Liver (tissue), 9 donors: ENCODE data around the gene FLVCR2. TPM values are rescaled to one million over a fixed set of nuclear protein-coding genes. Genes with fewer than 3 reads are reported as not detected.

Source experiments
- DNase-seq: peaks from one replicate; pipeline ENCODE4 v3.0.0-alpha.2; 2017; ENCODE audit warnings: low spot score
- H3K27ac ChIP-seq, 2 donors: one replicate each; pipeline ENCODE4 v1.7.0; 2013; ENCODE audit warnings: inconsistent platforms in 2 of 2, low read length in 2 of 2, control low read depth in 1 of 2, low read depth in 1 of 2, mild to moderate bottlenecking in 1 of 2
- H3K27me3 ChIP-seq, 4 donors: one replicate each; pipeline versions ENCODE4 v1.6.1 to v1.7.0; 2013; ENCODE audit warnings: low read length in 3 of 4, inconsistent platforms in 1 of 4, mild to moderate bottlenecking in 1 of 4, moderate library complexity in 1 of 4; ENCODE audit not compliant: control insufficient read depth in 4 of 4, insufficient read depth in 4 of 4
- H3K36me3 ChIP-seq, 4 donors: one replicate each; pipeline versions ENCODE4 v1.6.1 to v1.7.0; 2013; ENCODE audit warnings: low read length in 3 of 4, mild to moderate bottlenecking in 3 of 4, low read depth in 1 of 4, moderate library complexity in 1 of 4; ENCODE audit not compliant: control insufficient read depth in 4 of 4, insufficient read depth in 3 of 4
- H3K4me1 ChIP-seq, 4 donors: one replicate each; pipeline versions ENCODE4 v1.6.1 to v1.7.0; 2013; ENCODE audit warnings: low read length in 3 of 4, mild to moderate bottlenecking in 3 of 4, moderate library complexity in 1 of 4; ENCODE audit not compliant: control insufficient read depth in 4 of 4, insufficient read depth in 4 of 4
- H3K4me3 ChIP-seq, 3 donors: one replicate each; pipeline versions ENCODE4 v1.6.1 to v1.7.0; 2013; ENCODE audit warnings: low read length in 3 of 3, control low read depth in 1 of 3, low read depth in 1 of 3, mild to moderate bottlenecking in 1 of 3
- H3K9ac ChIP-seq, 2 donors: one replicate each; pipeline ENCODE4 v1.7.0; 2013; ENCODE audit warnings: low read length in 2 of 2, mild to moderate bottlenecking in 2 of 2, moderate library complexity in 2 of 2, control low read depth in 1 of 2, low read depth in 1 of 2
- H3K9me3 ChIP-seq, 4 donors: one replicate each; pipeline versions ENCODE4 v1.6.1 to v1.7.0; 2013; ENCODE audit warnings: low read length in 3 of 4; ENCODE audit not compliant: control insufficient read depth in 4 of 4
- ATF3 ChIP-seq: IDR thresholded peaks from 2 replicates; pipeline ENCODE4 v1.6.1; 2016; ENCODE audit warnings: antibody characterized with exemption
- CTCF ChIP-seq: fragments of 150-350 bp; IDR thresholded peaks from 2 replicates; pipeline ENCODE4 v1.5.1; 2017; ENCODE audit warnings: improper control_type of control experiment, low read depth, low read length; ENCODE audit not compliant: missing input control
- EGR1 ChIP-seq, 2 donors: IDR thresholded peaks; 2 replicates each; pipeline ENCODE4 v1.6.1; 2016 to 2018; ENCODE audit warnings: antibody characterized with exemption in 2 of 2, low read depth in 2 of 2
- FOXA1 ChIP-seq: IDR thresholded peaks from 2 replicates; pipeline ENCODE4 v1.6.1; 2016; ENCODE audit warnings: antibody characterized with exemption
- FOXA2 ChIP-seq: IDR thresholded peaks from 2 replicates; pipeline ENCODE4 v1.6.1; 2016; ENCODE audit warnings: antibody characterized with exemption
- GABPA ChIP-seq, 2 donors: IDR thresholded peaks in 1 of 2; conservative IDR thresholded peaks in 1 of 2; 2 replicates each; pipeline ENCODE4 v1.6.1; 2016; ENCODE audit warnings: antibody characterized with exemption in 2 of 2, mild to moderate bottlenecking in 1 of 2, moderate library complexity in 1 of 2
- HNF4A ChIP-seq, 2 donors: conservative IDR thresholded peaks; 2 replicates each; pipeline ENCODE4 v1.6.1; 2016; ENCODE audit warnings: antibody characterized with exemption in 2 of 2, mild to moderate bottlenecking in 2 of 2
- HNF4G ChIP-seq: IDR thresholded peaks from 2 replicates; pipeline ENCODE4 v1.6.1; 2016; ENCODE audit warnings: antibody characterized with exemption
- JUND ChIP-seq, 2 donors: IDR thresholded peaks; 2 replicates each; pipeline ENCODE4 v1.6.1; 2016; ENCODE audit warnings: antibody characterized with exemption in 2 of 2
- MAX ChIP-seq: IDR thresholded peaks from 2 replicates; pipeline ENCODE4 v1.6.1; 2016; ENCODE audit warnings: antibody characterized with exemption
- NR2F2 ChIP-seq: IDR thresholded peaks from 2 replicates; pipeline ENCODE4 v1.6.1; 2016; ENCODE audit warnings: antibody characterized with exemption
- RAD21 ChIP-seq, 2 donors: IDR thresholded peaks; 2 replicates each; pipeline ENCODE4 v1.6.1; 2016; ENCODE audit warnings: antibody characterized with exemption in 2 of 2, mild to moderate bottlenecking in 2 of 2
- REST ChIP-seq: IDR thresholded peaks from 2 replicates; pipeline ENCODE4 v1.6.1; 2016; ENCODE audit warnings: antibody characterized with exemption, mild to moderate bottlenecking
- RXRA ChIP-seq, 2 donors: IDR thresholded peaks; 2 replicates each; pipeline ENCODE4 v1.6.1; 2017 to 2018; ENCODE audit warnings: antibody characterized with exemption in 2 of 2, mild to moderate bottlenecking in 1 of 2
- SP1 ChIP-seq: IDR thresholded peaks from 2 replicates; pipeline ENCODE4 v1.6.1; 2018; ENCODE audit warnings: antibody characterized with exemption, mild to moderate bottlenecking
- TAF1 ChIP-seq: conservative IDR thresholded peaks from 2 replicates; pipeline ENCODE4 v1.6.1; 2016; ENCODE audit warnings: antibody characterized with exemption, mild to moderate bottlenecking
- YY1 ChIP-seq: IDR thresholded peaks from 2 replicates; pipeline ENCODE4 v1.6.1; 2016; ENCODE audit warnings: antibody characterized with exemption, mild to moderate bottlenecking
- ZBTB33 ChIP-seq: IDR thresholded peaks from 2 replicates; pipeline ENCODE4 v1.6.1; 2016; ENCODE audit warnings: antibody characterized with exemption
- WGBS: extraction: QIAGEN DNeasy Blood & Tissue Kit; methylation state at CpG from one replicate; pipeline ENCODE4 v1.1.7; 2013; 5-methylcytosine and 5-hydroxymethylcytosine counted together
- polyA plus RNA-seq, 2 donors: library from polyadenylated mRNA; stranded (reverse) in 1 of 2; unstranded in 1 of 2; fragments of 200-250 nt in 1 of 2; fragments of >200 nt in 1 of 2; fragmentation: Nextera tagmentation in 1 of 2; extraction: Ambion mirVana in 1 of 2; gene quantifications; one replicate each; pipeline versions ENCODE4 v1.2.1 to v1.2.3, GENCODE V29; 2013 to 2015
- total RNA-seq, 2 donors: library from RNA; depleted of rRNA; stranded (reverse); fragments of >200 nt; gene quantifications; one replicate each; pipeline ENCODE4 v1.2.3, GENCODE V29; 2014
- donor health status: healthy.
- donor health status: healthy.
- donor health status: healthy.
- donor health status: healthy.
- donor health status: healthy.

Gene FLVCR2
- total and polyA plus RNA-seq, 4 donors: 8.7 to 13.1 (median 11.3) TPM

GRCh38 chr14:75648066-75648838 is 69.8 kb downstream of the FLVCR2 start:
- Histone ChIP-seq H3K9ac (no peak overlapping the region), H3K36me3 (peaks cover 1 to 14% (median 9%) of the 10 kb centered on the region in 4 donors), H3K4me1 (peaks cover 16 to 61% (median 46%) of the 10 kb centered on the region in 4 donors), H3K9me3 (no peaks in the 10 kb centered on the region), H3K4me3 (no peak overlapping the region), H3K27ac (peak overlapping the region; percentile 79 to 82), H3K27me3 (no peaks in the 10 kb centered on the region)
- 36% methylated on average over 9 of the region's 9 CpGs for whole genome bisulfite sequencing
- DNase-seq: peak; percentile 54
- TF ChIP-seq JUND (IDR thresholded peaks at IDR 0.05): peak; percentile 82 to 86
- peak; percentile 89 for TF ChIP-seq FOXA2
- TF ChIP-seq NR2F2: peak; percentile 78
- TF ChIP-seq RXRA (IDR thresholded peaks at IDR 0.05): peak; percentile 92 to 97
- TF ChIP-seq REST: peak; percentile 71
- TF ChIP-seq FOXA1: peak; percentile 88
- TF ChIP-seq ZBTB33: peak; percentile 47
- TF ChIP-seq HNF4G: peak; percentile 62
- TF ChIP-seq GABPA (IDR thresholded peaks at IDR 0.05 in 1 of 2, conservative IDR thresholded peaks at IDR 0.05 in 1 of 2): peak in 1 of 2 donors; percentile 45
- peak; percentile 94 for TF ChIP-seq MAX
- TF ChIP-seq EGR1 (IDR thresholded peaks at IDR 0.05; ENCODE audit: low read depth in 2 of 2): peak; percentile 69 to 72
- no peak for TF ChIP-seq TAF1
- TF ChIP-seq ATF3: peak; percentile 86
- TF ChIP-seq CTCF: no peak
- peak; percentile 40 to 67 for TF ChIP-seq RAD21 (IDR thresholded peaks at IDR 0.05)
- TF ChIP-seq HNF4A (conservative IDR thresholded peaks at IDR 0.05): peak; percentile 83 to 89
- peak; percentile 94 for TF ChIP-seq SP1
- peak; percentile 85 for TF ChIP-seq YY1
